ENCODE results near the gene FAM240A. TPM values are rescaled to one million over a fixed set of nuclear protein-coding genes. Genes with fewer than 3 reads are reported as not detected.

Gene FAM240A
- total RNA-seq, 1 donor from 2014 or later, result not detected

DNA sequence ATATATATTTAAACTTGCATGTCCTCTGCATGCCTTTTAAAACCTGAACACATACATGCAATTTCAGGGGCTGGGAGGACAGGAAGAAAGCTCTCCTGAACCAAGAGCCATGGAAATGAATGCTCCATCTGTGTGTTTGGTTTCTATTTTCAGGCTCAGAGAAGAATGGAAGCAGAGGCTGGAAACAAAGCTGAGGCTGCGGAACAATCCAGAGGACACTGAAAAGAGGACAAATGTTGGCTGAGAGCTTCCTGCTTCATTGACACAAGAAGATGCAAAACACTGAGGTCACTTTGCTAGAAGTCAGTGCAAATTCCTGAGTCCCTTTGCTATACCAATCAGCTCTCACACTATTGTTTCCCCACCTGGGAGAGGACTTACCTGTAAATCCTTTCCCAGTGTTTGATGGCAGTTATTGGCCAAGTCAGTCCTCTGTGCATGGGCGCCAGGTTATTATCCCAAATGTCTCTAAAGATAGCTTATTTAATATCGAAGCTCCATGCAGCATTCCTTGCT is 12.7 kb downstream of the FAM240A start:
- DNase-seq (ENCODE audit: low read depth), result peak; percentile 9

GRCh38 chr3:46626039-46626438 is 13.7 kb downstream of the FAM240A start:
- DNase-seq (ENCODE audit: low read depth), result no peak

- no peak for DNase-seq (ENCODE audit: low read depth)
Measured at GRCh38 chr3:46627078-46627477, 14.8 kb downstream of the FAM240A start.

DNA sequence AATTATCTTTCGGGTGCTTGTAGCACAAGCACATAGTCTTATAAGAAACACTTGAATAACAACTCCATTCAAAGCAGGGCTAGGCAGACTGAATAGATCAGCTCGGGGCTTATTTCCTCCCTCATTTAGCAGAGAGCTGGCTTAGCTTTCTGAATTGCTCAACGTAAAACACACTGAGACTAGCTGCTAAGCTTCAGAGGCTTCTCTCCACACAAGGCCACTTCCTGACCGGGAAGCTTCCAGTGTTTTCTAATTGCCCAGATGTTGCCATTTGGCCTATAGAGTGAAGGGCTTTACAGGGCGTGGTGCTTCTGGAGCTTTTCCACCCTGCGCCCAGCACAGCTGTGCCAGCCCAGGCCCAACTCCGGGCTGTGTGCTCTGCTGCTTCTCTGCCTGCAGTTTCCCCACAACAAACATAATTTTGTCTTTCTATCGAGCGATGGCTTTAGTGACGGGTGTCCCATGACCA is 16.6 kb downstream of the FAM240A start:
- peak; percentile 25 for DNase-seq (ENCODE audit: low read depth)

DNA sequence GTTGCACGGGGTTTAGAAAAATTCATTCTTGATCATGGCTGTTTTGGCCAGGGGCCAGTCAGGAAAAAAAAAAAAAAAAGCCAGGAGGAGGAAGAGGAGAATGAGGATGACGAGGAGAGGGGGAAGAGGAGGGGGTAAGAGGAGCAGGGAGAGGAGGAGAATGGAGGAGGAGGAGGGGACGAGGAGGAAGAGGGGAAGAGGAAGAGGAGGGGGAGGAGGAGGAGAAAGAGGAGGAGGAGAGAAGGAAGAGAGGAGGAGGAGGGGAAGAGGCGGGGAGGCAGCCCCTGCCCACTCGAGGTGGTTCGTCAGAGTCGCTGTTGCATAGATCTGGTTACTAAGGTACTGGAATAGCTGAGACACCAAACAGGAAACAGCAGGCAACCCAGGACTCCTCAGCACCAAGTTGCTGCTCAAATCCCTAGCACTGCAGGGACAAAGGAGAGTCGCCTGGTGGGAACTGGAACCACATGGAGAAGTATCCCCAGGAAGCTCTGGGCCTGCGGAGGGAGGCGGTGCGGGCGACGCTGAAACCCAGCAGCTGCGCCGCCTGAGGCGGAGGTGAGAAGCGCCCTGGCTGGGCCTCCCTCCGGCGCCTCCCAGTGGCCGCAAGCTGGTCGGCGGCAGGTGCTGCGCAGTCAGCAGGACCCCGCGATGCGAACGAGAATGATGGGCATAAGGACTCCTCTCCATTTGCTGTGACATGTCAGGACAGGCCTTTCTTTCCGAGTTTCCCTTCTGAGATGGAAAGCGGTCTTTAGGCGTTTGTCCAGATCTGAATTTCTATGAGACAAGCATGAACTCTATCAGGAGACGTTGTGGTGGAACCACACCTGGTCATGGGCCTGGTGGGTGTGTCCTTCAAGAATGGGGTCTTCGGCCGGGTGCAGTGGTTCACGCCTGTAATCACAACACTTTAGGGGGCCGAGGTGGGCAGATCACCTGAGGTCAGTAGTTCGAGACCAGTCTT is 17.5 kb downstream of the FAM240A start:
- peak; percentile 77 for DNase-seq (ENCODE audit: low read depth)

- peak; percentile 7 for DNase-seq (ENCODE audit: low read depth)
Measured at GRCh38 chr3:46632792-46633191, 20.5 kb downstream of the FAM240A start.

DNA sequence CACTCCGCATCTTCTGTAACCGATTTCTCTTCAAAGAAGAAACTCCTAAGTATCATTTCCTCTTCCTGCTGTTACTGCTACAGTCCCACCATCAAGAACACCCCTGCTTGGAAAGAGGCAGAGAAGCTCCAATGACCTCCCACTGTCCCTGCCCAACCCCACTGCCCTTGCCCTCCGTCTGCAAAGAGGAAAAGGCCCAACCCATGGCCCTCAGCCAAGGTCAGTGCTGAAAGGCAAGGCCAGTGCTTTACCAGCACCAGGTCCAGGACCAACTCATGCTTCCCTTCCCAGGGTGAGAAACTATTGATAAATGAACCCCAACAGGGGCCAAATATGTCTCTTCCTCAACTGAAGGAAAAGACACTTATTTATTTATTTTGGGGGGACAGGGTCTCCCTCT is 22.5 kb downstream of the FAM240A start:
- no peak for DNase-seq (ENCODE audit: low read depth)

DNA sequence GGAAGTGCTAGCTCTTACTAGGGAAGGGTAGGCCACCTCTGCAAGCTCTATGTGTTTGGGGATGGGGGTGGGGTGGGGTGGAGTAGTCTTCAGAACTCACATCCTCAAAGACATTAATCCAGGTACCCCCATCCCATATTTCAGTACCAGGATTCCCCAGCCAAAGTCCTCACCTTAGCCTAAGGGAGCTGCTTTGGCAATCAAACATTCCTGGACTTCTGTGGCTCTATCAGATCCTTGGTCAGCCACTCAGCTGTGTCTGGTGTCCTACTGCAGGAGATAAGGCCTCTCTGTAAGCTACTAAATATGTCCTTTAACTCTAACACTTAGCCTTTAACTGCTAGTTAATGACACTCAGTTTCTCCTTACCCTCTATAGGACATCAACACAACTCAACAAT is 26.9 kb downstream of the FAM240A start:
- no peak for DNase-seq (ENCODE audit: low read depth)

- DNase-seq (ENCODE audit: low read depth), result no peak
Measured at GRCh38 chr3:46640927-46641326, 28.6 kb downstream of the FAM240A start.

GRCh38 chr3:46642971-46643370 is 30.6 kb downstream of the FAM240A start:
- DNase-seq (ENCODE audit: low read depth), result no peak

DNA sequence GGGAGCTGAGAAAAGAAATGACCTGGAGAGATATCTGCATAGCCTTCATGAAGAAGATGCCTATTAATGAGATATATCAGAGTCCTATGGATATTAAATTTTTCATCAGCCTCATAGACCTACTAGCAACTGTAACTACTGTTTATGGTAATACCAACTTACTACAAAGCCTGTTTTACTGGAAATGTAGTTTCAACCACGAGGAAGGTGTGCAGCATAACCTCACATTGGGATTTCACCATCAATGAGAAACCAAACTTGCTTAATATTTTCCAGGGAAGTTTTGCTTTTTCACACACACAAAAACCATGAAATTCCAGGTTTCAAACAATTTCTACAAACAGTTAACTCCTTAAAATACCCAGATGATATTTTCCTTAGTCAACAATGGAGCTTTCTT is 31.4 kb downstream of the FAM240A start:
- no peak for DNase-seq (ENCODE audit: low read depth)

- no peak for DNase-seq (ENCODE audit: low read depth)
Measured at GRCh38 chr3:46646700-46647099, 34.4 kb downstream of the FAM240A start.

DNA sequence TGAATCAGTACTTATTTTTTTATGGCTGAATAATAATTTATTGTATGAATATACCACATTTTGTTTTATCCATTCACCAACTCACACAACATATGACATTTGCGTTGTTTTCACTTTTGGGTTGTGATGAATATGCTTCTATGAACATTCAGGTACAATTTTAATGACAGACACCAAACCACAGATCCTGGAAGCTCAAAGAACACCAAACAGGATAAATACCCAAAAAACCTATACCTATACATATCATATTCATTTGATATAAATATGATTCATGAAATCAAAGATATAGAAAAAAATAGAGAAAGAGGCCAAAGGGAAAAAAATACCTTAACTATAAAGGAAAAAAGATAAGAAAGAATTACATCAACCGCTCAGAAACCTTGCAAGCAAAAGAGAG is 35.8 kb downstream of the FAM240A start:
- no peak for DNase-seq (ENCODE audit: low read depth)

DNA sequence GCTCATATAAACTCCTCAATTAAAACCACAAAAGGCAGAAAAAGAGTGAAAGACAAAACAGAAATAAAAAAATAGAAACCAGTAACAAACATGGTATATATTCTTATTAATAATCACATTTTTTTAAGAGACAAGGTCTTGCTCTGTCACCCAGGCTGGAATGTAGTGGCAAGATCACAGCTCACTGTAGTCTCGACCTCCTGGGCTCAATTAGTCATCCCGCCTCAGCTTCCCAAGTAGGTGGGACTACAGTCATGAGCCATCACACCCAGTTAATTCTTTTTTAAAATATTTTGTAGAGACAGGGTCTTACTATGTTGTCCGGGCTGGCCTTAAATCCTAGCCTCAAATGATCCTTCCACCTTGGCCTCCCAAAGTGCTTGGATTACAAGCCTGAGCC is 37.1 kb downstream of the FAM240A start:
- no peak for DNase-seq (ENCODE audit: low read depth)

DNA sequence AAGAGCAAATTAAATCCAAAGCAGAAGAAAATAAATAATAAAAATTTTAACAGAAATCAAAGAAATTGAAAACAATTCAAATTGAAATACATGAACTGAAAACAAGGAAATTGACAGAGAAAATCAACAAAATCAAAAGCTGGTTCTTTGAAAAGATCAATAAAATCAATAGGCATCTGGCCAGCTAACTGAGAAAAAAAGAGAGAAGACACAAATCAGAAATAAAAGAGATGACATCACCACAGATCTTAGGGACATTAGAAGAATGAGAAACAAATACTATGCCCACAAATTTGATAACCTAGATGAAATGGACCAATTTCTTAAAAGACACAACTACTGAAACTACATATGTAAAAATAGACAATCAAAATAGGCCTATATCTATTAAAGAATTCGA is 38.8 kb downstream of the FAM240A start:
- no peak for DNase-seq (ENCODE audit: low read depth)

DNA sequence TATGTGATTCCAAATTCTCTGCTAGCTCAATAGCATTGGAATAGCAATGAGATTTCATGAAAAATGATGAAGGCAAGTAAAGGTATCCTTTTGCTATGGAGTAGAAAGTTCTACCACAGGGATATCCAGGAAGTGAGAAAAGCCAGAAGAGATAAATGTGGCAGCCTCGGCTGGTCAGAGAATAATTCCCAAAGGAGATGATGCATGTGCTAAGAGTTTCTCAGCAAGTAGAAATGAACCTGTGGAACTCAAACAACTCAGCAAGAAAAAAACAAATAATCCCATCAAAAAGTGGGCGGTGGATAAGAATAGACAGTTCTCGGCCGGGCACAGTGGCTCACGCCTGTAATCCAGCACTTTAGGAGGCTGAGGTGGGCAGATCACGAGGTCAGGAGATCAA is 42.9 kb downstream of the FAM240A start:
- DNase-seq (ENCODE audit: low read depth), result no peak

- DNase-seq (ENCODE audit: low read depth), result no peak
Measured at GRCh38 chr3:46656778-46657556, 44.6 kb downstream of the FAM240A start.

DNA sequence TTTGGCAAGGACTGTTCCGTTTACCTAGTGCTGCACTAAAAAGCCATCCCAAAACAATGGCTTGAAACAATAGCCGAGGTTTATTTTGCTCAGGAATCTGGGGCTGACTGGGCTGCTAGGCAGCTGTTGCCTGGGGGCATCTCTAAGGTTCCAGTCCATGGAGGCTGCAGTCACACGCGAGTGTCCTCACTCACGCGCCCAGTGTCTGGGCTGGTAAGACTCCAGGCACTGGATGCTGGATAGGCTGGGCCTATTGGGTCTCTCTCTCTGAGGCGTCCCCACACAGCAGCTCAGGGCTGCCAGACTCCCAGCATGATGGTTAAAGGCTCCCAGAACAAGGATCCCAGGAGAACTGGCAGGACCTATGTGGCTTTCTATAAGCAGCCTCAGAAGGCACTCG is 47.0 kb downstream of the FAM240A start:
- peak; percentile 24 for DNase-seq (ENCODE audit: low read depth)

DNA sequence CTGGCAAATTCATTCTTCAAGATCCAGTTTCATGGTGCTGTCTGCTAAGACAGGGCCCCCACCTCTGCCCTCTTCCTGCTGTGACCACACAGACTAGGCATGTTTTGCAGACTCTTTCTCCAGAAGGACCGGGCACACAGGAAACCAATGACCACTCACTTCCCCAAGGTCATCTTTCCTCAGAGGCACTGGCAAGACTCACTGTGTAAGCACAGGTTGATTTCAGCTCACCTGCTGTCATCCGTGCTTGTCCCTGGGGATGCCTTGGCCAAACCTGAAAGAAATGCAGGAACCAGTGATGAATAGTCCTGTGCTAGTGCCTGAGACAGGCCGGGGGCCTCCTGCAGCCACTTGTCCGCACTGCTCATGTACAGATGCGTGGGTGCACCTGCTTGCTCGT is 47.7 kb downstream of the FAM240A start:
- no peak for DNase-seq (ENCODE audit: low read depth)

GRCh38 chr3:46660543-46661523 is 48.5 kb downstream of the FAM240A start:
- no peak for DNase-seq (ENCODE audit: low read depth)
